H9 (cell line): ENCODE measurements around the gene ARRDC1. TPM values are rescaled to one million over a fixed set of nuclear protein-coding genes. Genes with fewer than 3 reads are reported as not detected.

Experiments used
- DNase-seq: peaks from one replicate; pipeline ENCODE4 v3.0.0-alpha.2; 2017
- H2AFZ ChIP-seq: one replicate; pipeline ENCODE4 v1.6.1; 2013; ENCODE audit warnings: mild to moderate bottlenecking, low read length, control low read depth, moderate library complexity
- H2AK5ac ChIP-seq: 2 replicates; pipeline ENCODE4 v1.6.1; 2013; ENCODE audit warnings: low read length, control low read depth, mixed read lengths; ENCODE audit not compliant: insufficient read length
- H2BK120ac ChIP-seq: one replicate; pipeline ENCODE4 v1.6.1; 2013; ENCODE audit warnings: low read depth, mild to moderate bottlenecking, low read length, control low read depth, inconsistent platforms; ENCODE audit not compliant: poor library complexity, severe bottlenecking
- H2BK12ac ChIP-seq: 2 replicates; pipeline ENCODE4 v1.6.1; 2013; ENCODE audit warnings: low read length, control low read depth, mixed read lengths, low read depth; ENCODE audit not compliant: insufficient read length
- H2BK15ac ChIP-seq: 2 replicates; pipeline ENCODE4 v1.6.1; 2013; ENCODE audit warnings: low read depth, low read length, control low read depth
- H2BK20ac ChIP-seq: one replicate; pipeline ENCODE4 v1.6.1; 2013; ENCODE audit warnings: low read depth, mild to moderate bottlenecking, low read length, control low read depth, inconsistent platforms; ENCODE audit not compliant: poor library complexity, severe bottlenecking
- H2BK5ac ChIP-seq: 2 replicates; pipeline ENCODE4 v1.6.1; 2013; ENCODE audit warnings: low read length, control low read depth, mixed read lengths; ENCODE audit not compliant: insufficient read length
- H3K14ac ChIP-seq: 2 replicates; pipeline ENCODE4 v1.6.1; 2013; ENCODE audit warnings: low read length, control low read depth; ENCODE audit not compliant: insufficient read depth
- H3K18ac ChIP-seq: 2 replicates; pipeline ENCODE4 v1.6.1; 2013; ENCODE audit warnings: low read depth, mild to moderate bottlenecking, mixed read lengths, low read length, control low read depth; ENCODE audit not compliant: insufficient read length
- H3K23ac ChIP-seq: 2 replicates; pipeline ENCODE4 v1.6.1; 2013; ENCODE audit warnings: low read length, control low read depth, mixed read lengths, low read depth; ENCODE audit not compliant: insufficient read length
- H3K23me2 ChIP-seq: 2 replicates; pipeline ENCODE4 v1.6.1; 2013; ENCODE audit warnings: low read depth, mild to moderate bottlenecking, mixed read lengths, low read length, control low read depth; ENCODE audit not compliant: insufficient read length, poor library complexity, severe bottlenecking
- H3K27ac ChIP-seq: 2 replicates; pipeline ENCODE4 v1.5.1; 2013; ENCODE audit warnings: low read length, control low read depth, mixed read lengths, low read depth; ENCODE audit not compliant: insufficient read length
- H3K27me3 ChIP-seq: 2 replicates; pipeline ENCODE4 v1.6.1; 2013; ENCODE audit warnings: low read length, control low read depth, inconsistent platforms; ENCODE audit not compliant: insufficient read depth
- H3K4ac ChIP-seq: 2 replicates; pipeline ENCODE4 v1.6.1; 2013; ENCODE audit warnings: low read depth, mild to moderate bottlenecking, control low read depth, inconsistent platforms, low read length, moderate library complexity
- H3K4me1 ChIP-seq: 2 replicates; pipeline ENCODE4 v1.6.1; 2013; ENCODE audit warnings: low read length, control low read depth, inconsistent platforms; ENCODE audit not compliant: insufficient read depth
- H3K4me2 ChIP-seq: 2 replicates; pipeline ENCODE4 v1.6.1; 2013; ENCODE audit warnings: low read length, control low read depth, mixed read lengths; ENCODE audit not compliant: insufficient read length, insufficient read depth
- H3K56ac ChIP-seq: 2 replicates; pipeline ENCODE4 v1.6.1; 2013; ENCODE audit warnings: low read depth, mild to moderate bottlenecking, mixed read lengths, low read length, control low read depth; ENCODE audit not compliant: insufficient read length
- H3K79me1 ChIP-seq: 2 replicates; pipeline ENCODE4 v1.6.1; 2013; ENCODE audit warnings: low read depth, mild to moderate bottlenecking, moderate library complexity, low read length, control low read depth, inconsistent platforms; ENCODE audit not compliant: insufficient read depth, poor library complexity, severe bottlenecking
- H3K79me2 ChIP-seq: 2 replicates; pipeline ENCODE4 v1.6.1; 2013; ENCODE audit warnings: low read length, control low read depth, inconsistent platforms; ENCODE audit not compliant: insufficient read depth
- H3K9ac ChIP-seq: 2 replicates; pipeline ENCODE4 v1.6.1; 2013; ENCODE audit warnings: low read length, control low read depth, mixed read lengths; ENCODE audit not compliant: insufficient read length; ENCODE audit errors: extremely low read depth
- H3K9me3 ChIP-seq: one replicate; pipeline ENCODE4 v1.6.1; 2013; ENCODE audit warnings: low read depth, low read length, inconsistent platforms; ENCODE audit not compliant: control insufficient read depth
- H3T11ph ChIP-seq: one replicate; pipeline ENCODE4 v1.6.1; 2013; ENCODE audit warnings: mild to moderate bottlenecking, low read length, control low read depth, inconsistent platforms
- H4K20me1 ChIP-seq: one replicate; pipeline ENCODE4 v1.6.1; 2013; ENCODE audit not compliant: control insufficient read depth, insufficient read length, insufficient read depth
- H4K5ac ChIP-seq: 2 replicates; pipeline ENCODE4 v1.6.1; 2013; ENCODE audit warnings: low read depth, mild to moderate bottlenecking, mixed read lengths, low read length, control low read depth; ENCODE audit not compliant: insufficient read length
- H4K8ac ChIP-seq: replicated peaks from 2 replicates; pipeline ENCODE4 v1.6.1; 2013; ENCODE audit warnings: low read length, control low read depth, mixed read lengths, low read depth; ENCODE audit not compliant: insufficient read length
- H4K91ac ChIP-seq: 2 replicates; pipeline ENCODE4 v1.6.1; 2013; ENCODE audit warnings: low read depth, mild to moderate bottlenecking, moderate library complexity, mixed read lengths, low read length, control low read depth; ENCODE audit not compliant: insufficient read length
- H3K27ac Mint-ChIP-seq, 3 experiments: 2 replicates in 2 of 3; 3 replicates in 1 of 3; pipeline ENCODE4 v1.8.0; 2020 to 2021; ENCODE audit warnings: mixed read lengths in 3 of 3, mild to moderate bottlenecking in 1 of 3, moderate library complexity in 1 of 3
- H3K27me3 Mint-ChIP-seq: 2 replicates; pipeline ENCODE4 v1.8.0; 2021; ENCODE audit warnings: low read depth, mild to moderate bottlenecking, moderate library complexity, mixed read lengths
- H3K36me3 Mint-ChIP-seq, 3 experiments: 2 replicates in 2 of 3; 3 replicates in 1 of 3; pipeline ENCODE4 v1.8.0; 2020 to 2021; ENCODE audit warnings: low read depth in 3 of 3, mixed read lengths in 3 of 3; ENCODE audit not compliant: insufficient read depth in 1 of 3
- H3K4me1 Mint-ChIP-seq, 2 experiments: 2 replicates each; pipeline ENCODE4 v1.8.0; 2020; ENCODE audit warnings: mixed read lengths in 2 of 2
- H3K4me3 Mint-ChIP-seq, 2 experiments: 2 replicates in 1 of 2; 3 replicates in 1 of 2; pipeline ENCODE4 v1.8.0; 2020 to 2021; ENCODE audit warnings: mild to moderate bottlenecking in 2 of 2, mixed read lengths in 2 of 2, moderate library complexity in 1 of 2
- H3K9me3 Mint-ChIP-seq, 2 experiments: 2 replicates in 1 of 2; 3 replicates in 1 of 2; pipeline ENCODE4 v1.8.0; 2020; ENCODE audit warnings: mild to moderate bottlenecking in 2 of 2, mixed read lengths in 2 of 2, moderate library complexity in 1 of 2
- WGBS: extraction: QIAGEN DNeasy Blood & Tissue Kit; methylation state at CpG from one replicate; pipeline ENCODE4 v1.1.7; 2013; ENCODE audit warnings: missing lambda C conversion rate, low lambda C conversion rate, mixed read lengths; ENCODE audit not compliant: insufficient read length; ENCODE audit errors: extremely low coverage; 5-methylcytosine and 5-hydroxymethylcytosine counted together
- total RNA-seq: library from RNA; stranded (reverse); gene quantifications from 2 replicates; pipeline ENCODE4 v1.2.1, GENCODE V29; 2021
- TF ChIP-seq, protein P1 (sequence below): fragments of 200-600 bp; sonication (generic); conservative IDR thresholded peaks from 3 replicates; pipeline ENCODE4 v1.8.0; 2021; ENCODE audit warnings: antibody characterized with exemption, mild to moderate bottlenecking

The ARRDC1 gene
- total RNA-seq, 1 experiment from 2014 or later, result 34.4 TPM

DNA sequence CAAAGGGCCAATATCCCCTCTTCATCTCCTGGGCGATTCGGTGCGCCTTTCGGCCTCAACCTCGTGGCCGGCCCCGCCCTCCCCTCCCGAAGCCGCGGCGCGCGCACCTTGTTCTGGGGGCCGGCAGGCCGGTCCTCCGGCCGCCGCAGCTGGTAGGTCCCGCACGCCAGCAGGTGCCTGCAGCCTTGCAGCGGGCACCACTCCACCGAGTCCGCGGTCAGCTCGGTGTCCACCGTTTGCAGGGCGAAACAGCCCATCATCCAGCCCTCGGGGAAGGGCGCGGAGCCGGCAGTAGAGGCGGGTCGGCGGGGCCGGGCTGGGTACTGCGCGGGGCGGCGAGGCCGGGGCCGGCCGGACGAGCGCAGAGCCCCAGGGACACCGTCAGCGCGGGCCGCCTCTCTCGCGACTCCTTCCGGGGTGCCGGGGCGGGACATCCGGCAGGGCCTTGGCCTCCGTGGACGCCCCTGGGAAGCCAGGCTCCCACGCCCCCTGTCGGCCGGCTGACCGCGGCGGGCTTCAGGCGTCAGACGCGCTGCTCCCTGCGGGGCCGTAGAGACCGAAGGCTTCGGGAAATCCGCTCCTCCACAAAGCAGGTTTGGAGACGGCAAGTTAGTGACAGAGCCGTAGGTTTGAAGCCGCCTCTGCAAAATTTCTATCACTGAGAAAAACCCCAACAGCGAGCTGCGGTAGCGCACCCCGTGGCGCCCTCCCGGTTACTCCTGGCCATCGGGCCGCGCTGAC lies 26.8 kb upstream of the ARRDC1 start, which contains the start of gene DPH7:
Gene DPH7 (minus strand): TSS at position 408 of the 741 bp plus-strand sequence. CDS start 148 bp downstream, at position 260.
- Histone ChIP-seq H2BK120ac (no peak within 1 kb of the TSS), H2BK20ac (no peak within 1 kb of the TSS), H3K27ac (no peak within 1 kb of the TSS), H4K91ac (no peak within 1 kb of the TSS), H3K4me1 (peaks cover 4% of the 10 kb centered on the region; the same call in 1 of the 2 replicates), H3K79me1 (peaks cover 13% of the 10 kb centered on the region), H3K27me3 (no peaks in the 10 kb centered on the region), H2BK15ac (no peak within 1 kb of the TSS), H4K5ac (no peak within 1 kb of the TSS), H3K4me2 (peak within 1 kb of the TSS; percentile 93), H3K79me2 (peaks cover 10% of the 10 kb centered on the region; the same call in 1 of the 2 replicates), H3K9ac (peak within 1 kb of the TSS; percentile 79), H4K20me1 (no peaks in the 10 kb centered on the region), H3K23me2 (peaks cover 12% of the 10 kb centered on the region), H3T11ph (no peak within 1 kb of the TSS), H3K14ac (peak within 1 kb of the TSS; percentile 84), H2BK5ac (no peak within 1 kb of the TSS), H3K23ac (no peak within 1 kb of the TSS), H2AFZ (no peak within 1 kb of the TSS), H3K9me3 (no peaks in the 10 kb centered on the region), H4K8ac (no peak within 1 kb of the TSS), H2AK5ac (no peak within 1 kb of the TSS), H2BK12ac (no peak within 1 kb of the TSS), H3K56ac (no peak within 1 kb of the TSS), H3K18ac (peak within 1 kb of the TSS; percentile 65), H3K4ac (no peak within 1 kb of the TSS)
- Mint-ChIP-seq H3K4me3 (peak within 1 kb of the TSS; percentile 86 to 90), H3K36me3 (peaks cover 37 to 72% (median 59%) of the 10 kb centered on the region in 3 experiments), H3K27ac (peak within 1 kb of the TSS; percentile 24 to 94 (median 91); a peak in 5 of 7 replicates), H3K4me1 (peaks cover 29 to 40% of the 10 kb centered on the region in 2 experiments), H3K9me3 (no peaks in the 10 kb centered on the region), H3K27me3 (no peaks in the 10 kb centered on the region)
- no CpG with 5 or more reads among the region's 82 CpGs for WGBS
- TF ChIP-seq, protein P1, sequence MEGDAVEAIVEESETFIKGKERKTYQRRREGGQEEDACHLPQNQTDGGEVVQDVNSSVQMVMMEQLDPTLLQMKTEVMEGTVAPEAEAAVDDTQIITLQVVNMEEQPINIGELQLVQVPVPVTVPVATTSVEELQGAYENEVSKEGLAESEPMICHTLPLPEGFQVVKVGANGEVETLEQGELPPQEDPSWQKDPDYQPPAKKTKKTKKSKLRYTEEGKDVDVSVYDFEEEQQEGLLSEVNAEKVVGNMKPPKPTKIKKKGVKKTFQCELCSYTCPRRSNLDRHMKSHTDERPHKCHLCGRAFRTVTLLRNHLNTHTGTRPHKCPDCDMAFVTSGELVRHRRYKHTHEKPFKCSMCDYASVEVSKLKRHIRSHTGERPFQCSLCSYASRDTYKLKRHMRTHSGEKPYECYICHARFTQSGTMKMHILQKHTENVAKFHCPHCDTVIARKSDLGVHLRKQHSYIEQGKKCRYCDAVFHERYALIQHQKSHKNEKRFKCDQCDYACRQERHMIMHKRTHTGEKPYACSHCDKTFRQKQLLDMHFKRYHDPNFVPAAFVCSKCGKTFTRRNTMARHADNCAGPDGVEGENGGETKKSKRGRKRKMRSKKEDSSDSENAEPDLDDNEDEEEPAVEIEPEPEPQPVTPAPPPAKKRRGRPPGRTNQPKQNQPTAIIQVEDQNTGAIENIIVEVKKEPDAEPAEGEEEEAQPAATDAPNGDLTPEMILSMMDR, result peak; percentile 98
- peak; percentile 95 for DNase-seq
